Mesothelial cell of epicardium (in vitro differentiated cells): Measurements from ENCODE around the gene SUFU. TPM values are rescaled to one million over a fixed set of nuclear protein-coding genes. Genes with fewer than 3 reads are reported as not detected.

Experiments used
- DNase-seq, 2 experiments: peaks; one replicate each; pipeline ENCODE4 v3.0.0; 2021; ENCODE audit warnings: low spot score in 2 of 2; ENCODE audit not compliant: unreplicated experiment in 2 of 2
- H3K27ac Mint-ChIP-seq: 2 replicates; pipeline ENCODE4 v1.8.0; 2021; ENCODE audit warnings: mixed read lengths
- H3K27me3 Mint-ChIP-seq: 2 replicates; pipeline ENCODE4 v1.8.0; 2021; ENCODE audit warnings: low read depth, mixed read lengths
- H3K36me3 Mint-ChIP-seq: 2 replicates; pipeline ENCODE4 v1.8.0; 2021; ENCODE audit warnings: mixed read lengths
- H3K4me1 Mint-ChIP-seq: 2 replicates; pipeline ENCODE4 v1.8.0; 2021; ENCODE audit warnings: mixed read lengths
- H3K4me3 Mint-ChIP-seq: 2 replicates; pipeline ENCODE4 v1.8.0; 2021; ENCODE audit warnings: mild to moderate bottlenecking, moderate library complexity, mixed read lengths
- H3K9me3 Mint-ChIP-seq: 2 replicates; pipeline ENCODE4 v1.8.0; 2021; ENCODE audit warnings: mixed read lengths
- CTCF ChIP-seq: fragments of 200-600 bp; sonication (generic); IDR thresholded peaks from one replicate; pipeline ENCODE4 v1.5.0; 2021; ENCODE audit warnings: antibody characterized with exemption; ENCODE audit not compliant: unreplicated experiment
- total RNA-seq: library from RNA; stranded (reverse); gene quantifications from 3 replicates; pipeline ENCODE4 v1.2.1, GENCODE V29; 2021

SUFU gene
- total RNA-seq, 1 donor from 2014 or later: 33.4 TPM

GRCh38 chr10:102650655-102651454 lies 147.1 kb downstream of the SUFU start:
- no peaks in the 10 kb centered on the region for H3K9me3 Mint-ChIP-seq
- peak overlapping the region; percentile 30 for H3K27ac Mint-ChIP-seq
- no peak for TF ChIP-seq CTCF
- H3K27me3 Mint-ChIP-seq: no peaks in the 10 kb centered on the region
- no peak overlapping the region for H3K4me3 Mint-ChIP-seq
- H3K36me3 Mint-ChIP-seq: peaks cover 10% of the 10 kb centered on the region
- no peak for DNase-seq
- H3K4me1 Mint-ChIP-seq: peaks cover 48% of the 10 kb centered on the region

DNA sequence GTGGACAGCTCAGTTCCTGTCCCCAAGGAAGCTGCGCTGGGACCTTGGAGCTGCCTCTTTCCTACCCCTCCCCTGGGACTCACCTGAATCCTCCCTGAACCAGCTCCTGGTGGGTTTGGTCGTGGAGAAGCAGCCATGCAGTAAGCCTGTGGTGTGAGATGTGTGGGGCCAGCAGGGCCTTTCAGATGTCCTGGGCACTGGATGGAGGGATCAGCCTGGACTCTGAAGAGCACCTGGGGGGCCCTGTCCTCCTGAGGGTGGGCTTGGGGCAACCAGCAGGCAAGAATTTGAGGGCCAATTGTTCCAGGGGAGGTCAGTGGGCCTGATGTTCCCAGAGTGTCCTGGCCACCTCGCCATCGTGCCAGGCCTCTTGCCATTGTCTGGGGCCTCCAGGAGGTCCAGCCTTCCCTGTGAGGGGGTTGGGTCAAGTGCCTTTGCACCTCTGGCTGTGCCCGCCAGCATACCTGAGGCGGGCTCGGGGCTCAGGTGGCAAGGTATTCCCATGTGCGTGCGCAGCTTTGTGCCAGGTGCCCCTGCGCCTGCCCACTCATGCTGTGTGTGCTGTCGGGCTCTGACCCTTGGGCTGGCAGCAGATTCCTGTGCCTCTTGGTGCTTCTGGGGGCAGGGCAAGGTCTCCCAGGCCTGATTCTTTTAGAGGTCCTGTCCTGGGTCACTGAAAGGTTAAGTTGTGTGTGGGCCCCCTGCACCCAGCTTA lies 147.8 kb downstream of the SUFU start:
- no peaks in the 10 kb centered on the region for H3K27me3 Mint-ChIP-seq
- H3K4me3 Mint-ChIP-seq: no peak overlapping the region
- H3K27ac Mint-ChIP-seq: no peak overlapping the region
- no peak for TF ChIP-seq CTCF
- H3K36me3 Mint-ChIP-seq: peaks cover 10% of the 10 kb centered on the region
- H3K4me1 Mint-ChIP-seq: peaks cover 41% of the 10 kb centered on the region
- no peaks in the 10 kb centered on the region for H3K9me3 Mint-ChIP-seq
- DNase-seq: no peak

GRCh38 chr10:102652170-102652916 lies 148.6 kb downstream of the SUFU start:
- TF ChIP-seq CTCF: no peak
- H3K27ac Mint-ChIP-seq: no peak overlapping the region
- no peaks in the 10 kb centered on the region for H3K27me3 Mint-ChIP-seq
- H3K36me3 Mint-ChIP-seq: peaks cover 11% of the 10 kb centered on the region
- peaks cover 33% of the 10 kb centered on the region for H3K4me1 Mint-ChIP-seq
- no peaks in the 10 kb centered on the region for H3K9me3 Mint-ChIP-seq
- DNase-seq: no peak
- H3K4me3 Mint-ChIP-seq: no peak overlapping the region

- TF ChIP-seq CTCF: no peak
- no peaks in the 10 kb centered on the region for H3K27me3 Mint-ChIP-seq
- no peaks in the 10 kb centered on the region for H3K9me3 Mint-ChIP-seq
- peaks cover 16% of the 10 kb centered on the region for H3K36me3 Mint-ChIP-seq
- H3K4me1 Mint-ChIP-seq: peaks cover 26% of the 10 kb centered on the region
- H3K4me3 Mint-ChIP-seq: no peak overlapping the region
- no peak overlapping the region for H3K27ac Mint-ChIP-seq
- DNase-seq: no peak
Observed at GRCh38 chr10:102653060-102653459, 149.3 kb downstream of the SUFU start.

DNA sequence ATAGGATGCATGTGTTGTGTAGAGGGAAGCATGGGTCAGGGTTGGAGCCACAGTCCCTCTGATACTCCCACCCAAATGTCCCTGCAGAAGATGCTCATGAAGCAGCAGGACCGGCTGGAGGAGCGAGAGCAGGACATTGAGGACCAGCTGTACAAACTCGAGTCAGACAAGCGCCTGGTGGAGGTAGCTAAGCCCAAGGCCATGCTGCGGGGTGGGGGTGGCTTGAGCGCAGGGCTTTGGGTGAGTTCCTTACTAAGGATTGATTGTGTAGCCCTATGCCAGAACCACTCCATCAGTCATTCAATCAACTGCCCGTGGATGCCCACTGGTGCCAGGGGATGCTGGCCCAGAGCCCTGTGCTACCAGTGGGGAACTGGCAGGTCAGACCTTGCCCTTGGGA lies 150.8 kb downstream of the SUFU start:
- H3K27ac Mint-ChIP-seq: no peak overlapping the region
- DNase-seq: no peak

More for the DNA sequence above, 150.8 kb downstream of the SUFU start:
- H3K36me3 Mint-ChIP-seq: peaks cover 19% of the 10 kb centered on the region
- H3K9me3 Mint-ChIP-seq: no peaks in the 10 kb centered on the region
- no peaks in the 10 kb centered on the region for H3K27me3 Mint-ChIP-seq
- TF ChIP-seq CTCF: no peak
- peaks cover 12% of the 10 kb centered on the region for H3K4me1 Mint-ChIP-seq
- no peak overlapping the region for H3K4me3 Mint-ChIP-seq
